Measurements from ENCODE around the gene CELF5. TPM values are rescaled to one million over a fixed set of nuclear protein-coding genes. Genes with fewer than 3 reads are reported as not detected.

Gene CELF5
- total RNA-seq, 2 donors from 2014 or later = 0.36 to 0.80 TPM

- intact Hi-C loops (cut with DNase I) = no loop called here
These were observed 38.9 kb upstream of the CELF5 start, which contains the start of gene NCLN for GRCh38 chr19:3185461-3186159. Gene NCLN (plus strand): TSS chr19:3185930. CDS start chr19:3186031, 101 bp downstream.

GRCh38 chr19:3186160-3186688, 38.2 kb upstream of the CELF5 start:
- TF ChIP-seq CTCF (IDR thresholded peaks at IDR 0.05) (peak in 1 of 4 experiments; percentile 1), POLR2A (IDR thresholded peaks at IDR 0.05) (no peak), POLR2AphosphoS5 (IDR thresholded peaks at IDR 0.05) (no peak)
- H3K4me1 ChIP-seq (replicated peaks) = peaks cover 10% of the 10 kb centered on the region
- 1% methylated on average over 37 of the region's 38 CpGs for WGBS
- no peak for DNase-seq (ENCODE audit: low spot score)
- H3K4me3 ChIP-seq = peak overlapping the region; percentile 88 to 95
- no peaks in the 10 kb centered on the region for H3K9me3 ChIP-seq
- H3K27ac ChIP-seq = peak overlapping the region; percentile 35 to 89
- intact Hi-C loops (cut with DNase I) = no loop called here
- H3K36me3 ChIP-seq = no peaks in the 10 kb centered on the region
- H3K27me3 ChIP-seq (replicated peaks; ENCODE audit: insufficient read depth) = no peaks in the 10 kb centered on the region

More at GRCh38 chr19:3185461-3186159, 38.9 kb upstream of the CELF5 start, which contains the start of gene NCLN:
- peak; percentile 26 for TF ChIP-seq POLR2A (IDR thresholded peaks at IDR 0.05)
- peak; percentile 86 for TF ChIP-seq POLR2AphosphoS5 (IDR thresholded peaks at IDR 0.05)
- peak in 1 of 4 experiments; percentile 14 for TF ChIP-seq CTCF (IDR thresholded peaks at IDR 0.05)
- peak; percentile 95 for DNase-seq (ENCODE audit: low spot score)
- H3K4me3 ChIP-seq = peak within 1 kb of the TSS; percentile 88 to 95
- H3K9me3 ChIP-seq = no peaks in the 10 kb centered on the region
- no peaks in the 10 kb centered on the region for H3K36me3 ChIP-seq
- H3K27ac ChIP-seq = peak within 1 kb of the TSS; percentile 82 to 89
- no peaks in the 10 kb centered on the region for H3K27me3 ChIP-seq (replicated peaks; ENCODE audit: insufficient read depth)
- under 1% methylated on average over 54 of the region's 69 CpGs for WGBS
- peaks cover 10% of the 10 kb centered on the region for H3K4me1 ChIP-seq (replicated peaks)

- Histone ChIP-seq H3K27ac (no peak overlapping the region), H3K36me3 (no peaks in the 10 kb centered on the region), H3K27me3 (replicated peaks; ENCODE audit: insufficient read depth) (no peaks in the 10 kb centered on the region), H3K9me3 (no peaks in the 10 kb centered on the region), H3K4me1 (replicated peaks) (peaks cover 10% of the 10 kb centered on the region), H3K4me3 (peak overlapping the region; percentile 88 to 95)
- TF ChIP-seq CTCF (IDR thresholded peaks at IDR 0.05) = no peak
- no peak for TF ChIP-seq POLR2A (IDR thresholded peaks at IDR 0.05)
- TF ChIP-seq POLR2AphosphoS5 (IDR thresholded peaks at IDR 0.05) = no peak
- 72% methylated on average over 23 of the region's 23 CpGs for WGBS
- intact Hi-C loops (cut with DNase I) = no loop called here
- no peak for DNase-seq (ENCODE audit: low spot score)
These were observed 37.4 kb upstream of the CELF5 start for GRCh38 chr19:3186891-3187661.

GRCh38 chr19:3187662-3188511, 36.6 kb upstream of the CELF5 start:
- peaks cover 10% of the 10 kb centered on the region for H3K4me1 ChIP-seq (replicated peaks)
- no peak for DNase-seq (ENCODE audit: low spot score)
- 88% methylated on average over 36 of the region's 36 CpGs for WGBS
- intact Hi-C loops (cut with DNase I) = no loop called here
- no peaks in the 10 kb centered on the region for H3K36me3 ChIP-seq
- H3K27me3 ChIP-seq (replicated peaks; ENCODE audit: insufficient read depth) = no peaks in the 10 kb centered on the region
- TF ChIP-seq CTCF (IDR thresholded peaks at IDR 0.05) (no peak), POLR2AphosphoS5 (IDR thresholded peaks at IDR 0.05) (no peak), POLR2A (IDR thresholded peaks at IDR 0.05) (no peak)
- H3K9me3 ChIP-seq = no peaks in the 10 kb centered on the region
- no peak overlapping the region for H3K4me3 ChIP-seq
- no peak overlapping the region for H3K27ac ChIP-seq
